H1 (cell line): ENCODE data around the gene SFMBT2. TPM values are rescaled to one million over a fixed set of nuclear protein-coding genes. Genes with fewer than 3 reads are reported as not detected.

Experiments used
- CTCF ChIA-PET: fragments of 300-600 bp; sonication (Branson Sonifier 250); formaldehyde crosslinking; loops from one replicate; lab custom pipeline; 2021; ENCODE audit not compliant: partially characterized antibody; lab: Charles Lee
- POLR2A ChIA-PET: fragments of 300-600 bp; sonication (Branson Sonifier 250); formaldehyde crosslinking; loops from one replicate; lab custom pipeline; 2021; ENCODE audit warnings: inconsistent platforms; ENCODE audit not compliant: partially characterized antibody; lab: Charles Lee
- DNase-seq, 2 experiments: peaks; one replicate each; pipeline versions ENCODE4 v3.0.0 to v3.0.0-alpha.2; 2010 to 2022; ENCODE audit warnings: low spot score in 2 of 2, low read depth in 1 of 2, mixed read lengths in 1 of 2
- FAIRE-seq: peaks from 2 replicates; lab custom pipeline; 2011; peaks lifted over from hg19 to GRCh38; lab: Jason Lieb, UNC
- H2AFZ ChIP-seq: 2 replicates; pipeline ENCODE4 v1.8.1; 2012; ENCODE audit warnings: low read length, inconsistent platforms
- H2AK5ac ChIP-seq: 2 replicates; pipeline ENCODE4 v1.6.1; 2013; ENCODE audit warnings: low read depth, low read length
- H2BK120ac ChIP-seq: replicated peaks from 2 replicates; pipeline ENCODE3; 2013; ENCODE audit warnings: low read depth, low read length, inconsistent platforms
- H2BK12ac ChIP-seq: 2 replicates; pipeline ENCODE4 v1.6.1; 2013; ENCODE audit warnings: low read depth, low read length
- H2BK15ac ChIP-seq: 2 replicates; pipeline ENCODE4 v1.6.1; 2013; ENCODE audit warnings: low read length
- H2BK20ac ChIP-seq: 2 replicates; pipeline ENCODE4 v1.6.1; 2013; ENCODE audit warnings: low read length
- H2BK5ac ChIP-seq: 2 replicates; pipeline ENCODE4 v1.6.1; 2013; ENCODE audit warnings: low read depth, low read length
- H3K14ac ChIP-seq: 2 replicates; pipeline ENCODE4 v1.6.1; 2013; ENCODE audit warnings: inconsistent platforms; ENCODE audit not compliant: insufficient read length
- H3K18ac ChIP-seq: 2 replicates; pipeline ENCODE4 v1.6.1; 2013; ENCODE audit warnings: low read length; ENCODE audit errors: extremely low read depth
- H3K23ac ChIP-seq: 2 replicates; pipeline ENCODE4 v1.6.1; 2013; ENCODE audit warnings: inconsistent platforms; ENCODE audit not compliant: insufficient read length
- H3K23me2 ChIP-seq: 2 replicates; pipeline ENCODE4 v1.6.1; 2013; ENCODE audit warnings: low read depth, low read length
- H3K27ac ChIP-seq: 2 replicates; pipeline ENCODE4 v1.6.1; 2011; ENCODE audit warnings: low read depth, low read length, inconsistent platforms
- H3K27me3 ChIP-seq, 4 experiments: replicated peaks in 1 of 4; 1 replicate in 1 of 4; 2 replicates in 3 of 4; pipeline versions ENCODE4 v1.6.1 to v1.8.1; 2011 to 2013; ENCODE audit warnings: low read length in 3 of 4, mild to moderate bottlenecking in 3 of 4, inconsistent platforms in 2 of 4, mixed read lengths in 2 of 4, moderate library complexity in 1 of 4; ENCODE audit not compliant: control insufficient read depth in 3 of 4, insufficient read depth in 3 of 4; ENCODE audit errors: extremely low read depth in 1 of 4
- H3K36me3 ChIP-seq, 4 experiments: 2 replicates each; pipeline versions ENCODE4 v1.6.1 to v1.8.1; 2011 to 2013; ENCODE audit warnings: mild to moderate bottlenecking in 4 of 4, low read length in 3 of 4, moderate library complexity in 2 of 4, control low read depth in 1 of 4, inconsistent platforms in 1 of 4; ENCODE audit not compliant: insufficient read depth in 4 of 4, control insufficient read depth in 2 of 4
- H3K4ac ChIP-seq: replicated peaks from 2 replicates; pipeline ENCODE3; 2013; ENCODE audit warnings: low read length, low read depth, mixed read lengths, inconsistent platforms; ENCODE audit not compliant: insufficient read length
- H3K4me1 ChIP-seq, 4 experiments: replicated peaks in 1 of 4; 1 replicate in 1 of 4; 2 replicates in 3 of 4; pipeline versions ENCODE4 v1.6.1 to v1.8.1; 2011 to 2013; ENCODE audit warnings: low read length in 3 of 4, inconsistent platforms in 2 of 4, mixed read lengths in 1 of 4; ENCODE audit not compliant: insufficient read depth in 4 of 4, control insufficient read depth in 3 of 4
- H3K4me2 ChIP-seq, 2 experiments: 2 replicates each; pipeline versions ENCODE4 v1.6.1 to v1.8.1; 2011 to 2013; ENCODE audit warnings: low read depth in 2 of 2, low read length in 2 of 2, control low read depth in 1 of 2, inconsistent platforms in 1 of 2, mild to moderate bottlenecking in 1 of 2; ENCODE audit not compliant: insufficient read depth in 1 of 2
- H3K4me3 ChIP-seq, 4 experiments: fragments of 200-600, 300-600 bp in 1 of 4; sonication (generic), shearing (Covaris generic), sonication (Bioruptor Twin) in 1 of 4; 2 replicates each; pipeline versions ENCODE4 v1.5.1 to v1.8.1; 2011 to 2016; ENCODE audit warnings: low read length in 4 of 4, low read depth in 3 of 4, control low read depth in 2 of 4, inconsistent platforms in 2 of 4, mild to moderate bottlenecking in 2 of 4, mixed read lengths in 1 of 4, moderate library complexity in 1 of 4; ENCODE audit not compliant: insufficient read depth in 2 of 4; ENCODE audit errors: extremely low read depth in 1 of 4
- H3K56ac ChIP-seq: replicated peaks from 2 replicates; pipeline ENCODE3; 2013; ENCODE audit warnings: low read depth, mild to moderate bottlenecking, mixed read lengths, low read length, inconsistent platforms; ENCODE audit not compliant: insufficient read length
- H3K79me1 ChIP-seq: 2 replicates; pipeline ENCODE4 v1.6.1; 2013; ENCODE audit warnings: low read depth, low read length, control low read depth
- H3K79me2 ChIP-seq, 2 experiments: 2 replicates each; pipeline versions ENCODE4 v1.6.1 to v1.8.1; 2012 to 2013; ENCODE audit warnings: low read length in 2 of 2, mild to moderate bottlenecking in 2 of 2, inconsistent platforms in 1 of 2; ENCODE audit not compliant: insufficient read depth in 2 of 2, control insufficient read depth in 1 of 2
- H3K9ac ChIP-seq, 4 experiments: replicated peaks in 1 of 4; 1 replicate in 1 of 4; 2 replicates in 3 of 4; pipeline versions ENCODE4 v1.6.1 to v1.8.1; 2011 to 2013; ENCODE audit warnings: low read depth in 3 of 4, low read length in 3 of 4, control low read depth in 2 of 4, mild to moderate bottlenecking in 2 of 4, moderate library complexity in 2 of 4, inconsistent platforms in 1 of 4; ENCODE audit errors: extremely low read depth in 1 of 4
- H3K9me3 ChIP-seq, 2 experiments: 2 replicates each; pipeline versions ENCODE4 v1.6.1 to v1.8.1; 2012 to 2013; ENCODE audit warnings: mild to moderate bottlenecking in 2 of 2, moderate library complexity in 2 of 2, control low read depth in 1 of 2, inconsistent platforms in 1 of 2, low read depth in 1 of 2, low read length in 1 of 2, mixed read lengths in 1 of 2; ENCODE audit not compliant: insufficient read depth in 2 of 2
- H4K20me1 ChIP-seq, 2 experiments: replicated peaks in 1 of 2; 2 replicates each; pipeline versions ENCODE3 to v1.8.1; 2011 to 2013; ENCODE audit warnings: inconsistent platforms in 2 of 2, low read length in 2 of 2, mild to moderate bottlenecking in 1 of 2; ENCODE audit not compliant: insufficient read depth in 2 of 2, control insufficient read depth in 1 of 2
- H4K5ac ChIP-seq: 2 replicates; pipeline ENCODE4 v1.6.1; 2013; ENCODE audit warnings: low read length, low read depth, mixed read lengths, inconsistent platforms; ENCODE audit not compliant: insufficient read length
- H4K8ac ChIP-seq: 2 replicates; pipeline ENCODE4 v1.8.0; 2013; ENCODE audit warnings: mild to moderate bottlenecking, moderate library complexity, low read length, inconsistent platforms; ENCODE audit not compliant: insufficient read depth; ENCODE audit errors: extremely low read depth
- H4K91ac ChIP-seq: replicated peaks from 2 replicates; pipeline ENCODE3; 2013; ENCODE audit warnings: low read length, mixed read lengths, inconsistent platforms; ENCODE audit not compliant: insufficient read length
- CREB1 ChIP-seq: IDR thresholded peaks from 2 replicates; pipeline ENCODE4 v1.6.1; 2012; ENCODE audit warnings: inconsistent platforms
- EGR1 ChIP-seq: IDR thresholded peaks from 2 replicates; pipeline ENCODE4 v1.6.1; 2011; ENCODE audit warnings: low read depth, low read length, borderline replicate concordance
- FOSL1 ChIP-seq: IDR thresholded peaks from 2 replicates; pipeline ENCODE4 v1.6.1; 2011; ENCODE audit warnings: mild to moderate bottlenecking, low read depth, low read length, moderate library complexity; ENCODE audit not compliant: insufficient read depth
- KDM1A ChIP-seq: fragments of 200-600, 300-600 bp; sonication (generic); IDR thresholded peaks from 2 replicates; pipeline ENCODE4 v1.7.1; 2016; ENCODE audit warnings: mild to moderate bottlenecking, low read length, borderline replicate concordance
- NANOG ChIP-seq: IDR thresholded peaks from 2 replicates; pipeline ENCODE4 v1.6.1; 2011; ENCODE audit warnings: low read length, low read depth, mild to moderate bottlenecking, inconsistent platforms; ENCODE audit not compliant: insufficient read depth, poor library complexity, severe bottlenecking
- RAD21 ChIP-seq, 2 experiments: IDR thresholded peaks in 1 of 2; conservative IDR thresholded peaks in 1 of 2; 2 replicates each; pipeline ENCODE4 v1.6.1; 2011; ENCODE audit warnings: low read depth in 2 of 2, low read length in 2 of 2, improper control_type of control experiment in 1 of 2, inconsistent platforms in 1 of 2, mild to moderate bottlenecking in 1 of 2, moderate library complexity in 1 of 2
- RNF2 ChIP-seq: fragments of 200-900, 300-1000 bp; sonication (generic); IDR thresholded peaks from 2 replicates; pipeline ENCODE4 v1.7.1; 2016; ENCODE audit warnings: borderline replicate concordance, low read depth, mild to moderate bottlenecking, antibody characterized with exemption, low read length; ENCODE audit not compliant: poor library complexity, severe bottlenecking; ENCODE audit errors: missing control alignments
- SUZ12 ChIP-seq: fragments of 200-600 bp; sonication (generic); IDR thresholded peaks from 2 replicates; pipeline ENCODE4 v1.6.1; 2012; ENCODE audit warnings: mild to moderate bottlenecking, inconsistent platforms, low read length, moderate library complexity, mixed read lengths
- WGBS, 2 experiments: shearing (Covaris generic) in 1 of 2; methylation state at CpG; one replicate each; pipeline versions ENCODE4 v1.1.6 to v1.1.7; 2013 to 2015; ENCODE audit warnings: low lambda C conversion rate in 2 of 2, mixed read lengths in 2 of 2, inconsistent platforms in 1 of 2, low coverage in 1 of 2, missing lambda C conversion rate in 1 of 2; ENCODE audit not compliant: insufficient replicate concordance in 2 of 2, insufficient coverage in 1 of 2, insufficient read length in 1 of 2; ENCODE audit errors: extremely low coverage in 1 of 2, missing lambda C conversion rate in 1 of 2; 5-methylcytosine and 5-hydroxymethylcytosine counted together
- polyA plus RNA-seq, 7 experiments: library from polyadenylated mRNA; depleted of rRNA in 3 of 7; stranded (reverse) in 5 of 7; unstranded in 2 of 7; fragments of >200 nt in 5 of 7; fragments of 200-250 nt in 2 of 7; gene quantifications; 1 replicate in 5 of 7; 2 replicates in 1 of 7; 4 replicates in 1 of 7; pipeline versions ENCODE4 v1.2.1 to v1.2.3, GENCODE V29; 2011 to 2013; ENCODE audit warnings: missing spikeins in 2 of 7, mixed read lengths in 2 of 7
- total RNA-seq: library from RNA; stranded (reverse); fragmentation: NEBNext Ultra II Directional; extraction: Animal tissue kit (Norgen Biotek cat#: 25700); gene quantifications from 2 replicates; pipeline ENCODE4 v1.2.1, GENCODE V29; 2021
- TF ChIP-seq, protein P1 (sequence below), 3 experiments: IDR thresholded peaks; 1 replicate in 2 of 3; 2 replicates in 1 of 3; pipeline versions ENCODE4 v1.5.1 to v1.6.1; 2011; ENCODE audit warnings: low read length in 3 of 3, mild to moderate bottlenecking in 3 of 3, inconsistent platforms in 2 of 3, low read depth in 1 of 3, moderate library complexity in 1 of 3; ENCODE audit not compliant: insufficient read depth in 1 of 3; ENCODE audit errors: control extremely low read depth in 1 of 3

Gene SFMBT2
- total and polyA plus RNA-seq, 2 of the 8 experiments (the other 6 are each of a cell fraction or from before 2014, with no cell fraction given): 2.9 to 11.0 TPM

DNA sequence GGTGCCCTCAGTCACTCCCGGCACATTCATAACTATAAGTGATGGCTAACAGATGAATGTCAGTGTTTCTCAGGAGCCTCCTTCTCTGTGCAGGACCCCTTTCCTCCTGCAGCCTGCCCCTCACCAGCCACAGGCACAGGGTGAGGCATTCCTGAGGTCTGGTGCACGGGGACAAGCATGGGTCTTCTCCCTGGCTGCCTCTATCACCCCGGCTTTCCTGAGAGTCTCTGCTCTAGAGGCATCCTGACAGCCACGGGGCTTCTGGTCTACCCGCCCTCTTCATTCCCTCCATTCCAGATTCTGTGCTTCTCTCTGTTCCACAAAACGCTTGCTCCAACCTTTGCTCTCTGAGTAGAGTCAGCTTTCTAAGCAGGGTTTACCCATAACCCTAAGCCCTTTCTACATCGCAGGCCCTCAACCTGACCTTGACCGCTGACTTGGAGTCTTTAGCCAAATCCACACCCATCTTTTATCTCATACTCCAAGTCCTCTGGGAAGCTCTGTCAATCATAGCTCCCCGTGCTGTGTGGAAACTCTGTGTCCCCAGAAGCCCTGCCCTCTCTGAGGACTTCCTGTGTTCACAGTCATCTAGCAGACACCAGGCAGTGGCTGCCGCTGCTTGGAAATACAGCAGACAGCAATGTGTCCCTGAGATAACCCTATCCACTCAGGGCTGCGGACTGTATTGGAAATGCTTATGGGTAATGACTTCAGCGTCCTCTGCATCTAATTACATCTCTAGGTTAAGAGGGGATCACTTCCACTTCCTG lies 159.0 kb downstream of the SFMBT2 start:
- Histone ChIP-seq H4K20me1 (no peaks in the 10 kb centered on the region), H2AK5ac (no peak overlapping the region), H2BK20ac (no peak overlapping the region), H2BK5ac (no peak overlapping the region), H3K79me1 (peaks cover 4% of the 10 kb centered on the region; the same call in 1 of the 2 replicates), H3K9me3 (no peaks in the 10 kb centered on the region), H3K79me2 (no peaks in the 10 kb centered on the region), H3K27me3 (no peaks in the 10 kb centered on the region), H3K23me2 (no peaks in the 10 kb centered on the region), H2BK120ac (no peak overlapping the region), H3K14ac (no peak overlapping the region), H4K8ac (no peak overlapping the region), H3K18ac (no peak overlapping the region), H2BK15ac (no peak overlapping the region), H3K9ac (no peak overlapping the region), H2BK12ac (no peak overlapping the region), H4K91ac (no peak overlapping the region), H3K4me2 (no peak overlapping the region), H3K4ac (no peak overlapping the region), H3K4me3 (no peak overlapping the region), H3K56ac (no peak overlapping the region), H3K23ac (no peak overlapping the region), H2AFZ (no peak overlapping the region), H3K27ac (no peak overlapping the region), H3K36me3 (peaks cover 0 to 5% (median 0%) of the 10 kb centered on the region in 4 experiments; a peak in 3 of 8 replicates), H4K5ac (no peak overlapping the region), H3K4me1 (no peaks in the 10 kb centered on the region)
- ChIA-PET POLR2A (no interaction called here), CTCF (interaction anchor here (0.6 kb wide), 1 partner anchor 7 kb away, joined by 3 read pairs; no protein-coding TSS in a partner anchor)
- DNase-seq (no peak), FAIRE-seq (no peak)
- 86% methylated on average over 12 of the region's 12 CpGs; no CpG with 5 or more reads in 1 of the 2 experiments for WGBS, 2 experiments
- TF ChIP-seq NANOG (no peak), SUZ12 (no peak), RAD21 (IDR thresholded peaks at IDR 0.05 in 1 of 2, conservative IDR thresholded peaks at IDR 0.05 in 1 of 2; ENCODE audit: low read depth in 2 of 2, low read length in 2 of 2) (no peak), EGR1 (no peak), FOSL1 (no peak), KDM1A (no peak), CREB1 (no peak), RNF2 (no peak)
- TF ChIP-seq, protein P1, sequence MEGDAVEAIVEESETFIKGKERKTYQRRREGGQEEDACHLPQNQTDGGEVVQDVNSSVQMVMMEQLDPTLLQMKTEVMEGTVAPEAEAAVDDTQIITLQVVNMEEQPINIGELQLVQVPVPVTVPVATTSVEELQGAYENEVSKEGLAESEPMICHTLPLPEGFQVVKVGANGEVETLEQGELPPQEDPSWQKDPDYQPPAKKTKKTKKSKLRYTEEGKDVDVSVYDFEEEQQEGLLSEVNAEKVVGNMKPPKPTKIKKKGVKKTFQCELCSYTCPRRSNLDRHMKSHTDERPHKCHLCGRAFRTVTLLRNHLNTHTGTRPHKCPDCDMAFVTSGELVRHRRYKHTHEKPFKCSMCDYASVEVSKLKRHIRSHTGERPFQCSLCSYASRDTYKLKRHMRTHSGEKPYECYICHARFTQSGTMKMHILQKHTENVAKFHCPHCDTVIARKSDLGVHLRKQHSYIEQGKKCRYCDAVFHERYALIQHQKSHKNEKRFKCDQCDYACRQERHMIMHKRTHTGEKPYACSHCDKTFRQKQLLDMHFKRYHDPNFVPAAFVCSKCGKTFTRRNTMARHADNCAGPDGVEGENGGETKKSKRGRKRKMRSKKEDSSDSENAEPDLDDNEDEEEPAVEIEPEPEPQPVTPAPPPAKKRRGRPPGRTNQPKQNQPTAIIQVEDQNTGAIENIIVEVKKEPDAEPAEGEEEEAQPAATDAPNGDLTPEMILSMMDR (IDR thresholded peaks at IDR 0.05; ENCODE audit: control extremely low read depth in 1 of 3, insufficient read depth in 1 of 3, low read depth in 1 of 3, low read length in 3 of 3): no peak
